Stomach (tissue), 4 donors: ENCODE measurements around the gene CAMTA2.

Experiments used
- EP300 ChIP-seq: sonication (generic); formaldehyde crosslinking; IDR thresholded peaks from one replicate; pipeline ENCODE4 v1.6.1; 2017; ENCODE audit warnings: antibody characterized with exemption
- POLR2AphosphoS5 ChIP-seq, 3 donors: sonication (generic); formaldehyde crosslinking; IDR thresholded peaks; one replicate each; pipeline ENCODE4 v1.6.1; 2016; ENCODE audit warnings: antibody characterized with exemption in 3 of 3
- TF ChIP-seq, protein P1 (sequence below), 7 experiments: fragments of 450-650 bp in 4 of 7; fragments of 200-600 bp in 3 of 7; sonication (generic) in 3 of 7; IDR thresholded peaks; one replicate each; pipeline ENCODE4 v1.5.1; 2016 to 2019; ENCODE audit warnings: antibody characterized with exemption in 7 of 7, control low read depth in 2 of 7, mild to moderate bottlenecking in 1 of 7

DNA sequence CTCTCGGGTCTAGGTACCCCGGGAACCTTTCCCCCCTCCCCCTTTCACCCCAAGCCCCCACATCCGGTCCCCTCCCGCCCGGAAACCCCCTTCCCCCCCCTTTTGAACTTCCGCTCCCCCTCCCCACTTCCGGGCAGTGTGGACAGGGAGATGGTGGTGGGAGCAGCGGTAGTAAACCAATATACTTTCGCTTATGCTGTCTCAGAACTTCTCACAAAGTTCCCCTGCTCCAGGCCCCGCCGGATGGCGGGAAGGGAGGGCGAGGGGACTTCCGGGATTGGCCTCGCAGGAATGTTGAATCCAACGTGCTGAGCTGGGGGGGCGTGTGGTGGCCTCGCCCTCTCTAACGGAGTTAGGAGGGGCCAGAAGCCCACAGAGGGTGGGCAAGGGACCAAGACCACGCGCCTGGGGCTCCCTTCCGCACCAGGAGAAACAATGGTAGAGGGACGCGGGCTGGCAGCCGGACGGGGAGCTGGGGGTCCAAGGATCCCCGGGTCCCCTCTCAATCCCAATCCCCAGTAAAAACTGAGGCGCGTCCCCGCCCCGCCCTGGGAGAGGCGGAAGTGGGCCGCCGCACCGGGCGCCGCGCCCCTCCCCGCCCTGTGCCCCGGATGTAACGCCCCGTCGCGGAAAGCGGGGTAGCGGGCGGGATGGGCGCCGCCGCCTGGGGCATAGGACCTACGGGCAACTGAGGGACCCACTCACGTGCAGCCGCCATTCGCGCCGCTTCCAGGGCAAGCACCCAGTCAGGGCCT lies 39.9 kb downstream of the CAMTA2 start:
- TF ChIP-seq EP300 = no peak
- TF ChIP-seq, protein P1, sequence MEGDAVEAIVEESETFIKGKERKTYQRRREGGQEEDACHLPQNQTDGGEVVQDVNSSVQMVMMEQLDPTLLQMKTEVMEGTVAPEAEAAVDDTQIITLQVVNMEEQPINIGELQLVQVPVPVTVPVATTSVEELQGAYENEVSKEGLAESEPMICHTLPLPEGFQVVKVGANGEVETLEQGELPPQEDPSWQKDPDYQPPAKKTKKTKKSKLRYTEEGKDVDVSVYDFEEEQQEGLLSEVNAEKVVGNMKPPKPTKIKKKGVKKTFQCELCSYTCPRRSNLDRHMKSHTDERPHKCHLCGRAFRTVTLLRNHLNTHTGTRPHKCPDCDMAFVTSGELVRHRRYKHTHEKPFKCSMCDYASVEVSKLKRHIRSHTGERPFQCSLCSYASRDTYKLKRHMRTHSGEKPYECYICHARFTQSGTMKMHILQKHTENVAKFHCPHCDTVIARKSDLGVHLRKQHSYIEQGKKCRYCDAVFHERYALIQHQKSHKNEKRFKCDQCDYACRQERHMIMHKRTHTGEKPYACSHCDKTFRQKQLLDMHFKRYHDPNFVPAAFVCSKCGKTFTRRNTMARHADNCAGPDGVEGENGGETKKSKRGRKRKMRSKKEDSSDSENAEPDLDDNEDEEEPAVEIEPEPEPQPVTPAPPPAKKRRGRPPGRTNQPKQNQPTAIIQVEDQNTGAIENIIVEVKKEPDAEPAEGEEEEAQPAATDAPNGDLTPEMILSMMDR (IDR thresholded peaks at IDR 0.05) = no peak
- TF ChIP-seq POLR2AphosphoS5 (IDR thresholded peaks at IDR 0.05) = peak in 1 of 3 donors; percentile 15
